ENCODE measurements around the gene TTC31.
A peak's percentile ranks its signal among the peaks of the same experiment; 100 is the strongest.

TTC31 gene

DNA sequence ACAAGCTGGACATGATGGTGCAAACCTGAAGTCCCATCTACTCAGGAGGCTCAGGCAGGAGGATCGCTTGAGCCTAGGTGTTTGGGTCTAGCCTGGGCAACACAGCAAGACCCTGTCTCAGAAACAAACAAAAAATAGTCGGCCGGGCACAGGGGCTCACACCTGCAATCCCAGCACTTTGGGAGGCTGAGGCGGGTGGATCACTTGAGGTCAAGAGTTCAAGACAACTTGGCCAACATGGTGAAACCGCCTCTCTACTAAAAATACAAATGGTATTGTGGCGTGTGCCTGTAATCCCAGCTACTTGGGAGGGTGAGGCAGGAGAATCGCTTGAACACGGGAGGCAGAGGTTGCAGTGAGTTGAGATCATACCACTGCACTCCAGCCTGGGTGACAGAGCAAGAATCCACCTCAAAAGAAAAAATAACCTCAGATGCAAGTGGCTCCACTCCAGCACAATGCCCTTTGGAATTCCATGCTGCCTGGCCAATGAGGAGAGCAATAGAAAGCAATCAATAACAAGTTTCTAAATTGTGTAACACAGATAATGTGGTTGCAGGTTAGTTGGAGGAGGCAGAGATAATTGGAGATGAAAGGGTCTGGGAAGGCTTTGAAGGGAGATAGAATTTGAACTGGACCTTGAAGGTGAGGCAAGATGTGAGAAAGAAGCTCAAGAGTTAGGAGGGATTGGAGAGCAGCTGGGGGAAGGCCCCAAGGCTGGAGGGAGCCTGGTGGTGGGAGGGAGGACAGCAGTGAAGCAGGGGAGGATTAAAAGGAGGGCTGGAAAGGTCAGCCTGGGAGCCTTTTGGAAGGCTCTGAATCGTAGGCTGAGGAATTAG, 6.0 kb downstream of the TTC31 start:
- DNase-seq (ENCODE audit: low read depth), result no peak

DNA sequence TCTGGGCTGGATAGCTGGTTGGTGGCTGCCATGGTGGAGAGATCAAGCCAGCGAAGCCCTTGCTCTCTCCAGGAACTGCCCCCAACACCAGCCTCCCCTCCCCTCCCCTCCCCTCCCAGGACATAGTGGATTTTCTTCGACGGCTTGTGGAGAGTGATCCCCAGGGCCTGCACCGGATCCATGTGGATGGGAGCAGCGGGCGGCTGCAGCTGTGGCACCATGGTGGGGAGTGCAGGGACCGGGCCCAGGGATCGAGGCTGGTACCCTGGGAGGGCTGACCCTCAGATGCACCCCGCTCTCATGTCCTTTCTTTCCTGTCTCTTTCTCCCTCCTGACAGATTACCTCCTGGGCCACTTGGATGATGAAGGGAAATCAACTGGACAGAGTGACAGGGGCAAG, 7.0 kb downstream of the TTC31 start:
- no peak for DNase-seq (ENCODE audit: low read depth)

DNA sequence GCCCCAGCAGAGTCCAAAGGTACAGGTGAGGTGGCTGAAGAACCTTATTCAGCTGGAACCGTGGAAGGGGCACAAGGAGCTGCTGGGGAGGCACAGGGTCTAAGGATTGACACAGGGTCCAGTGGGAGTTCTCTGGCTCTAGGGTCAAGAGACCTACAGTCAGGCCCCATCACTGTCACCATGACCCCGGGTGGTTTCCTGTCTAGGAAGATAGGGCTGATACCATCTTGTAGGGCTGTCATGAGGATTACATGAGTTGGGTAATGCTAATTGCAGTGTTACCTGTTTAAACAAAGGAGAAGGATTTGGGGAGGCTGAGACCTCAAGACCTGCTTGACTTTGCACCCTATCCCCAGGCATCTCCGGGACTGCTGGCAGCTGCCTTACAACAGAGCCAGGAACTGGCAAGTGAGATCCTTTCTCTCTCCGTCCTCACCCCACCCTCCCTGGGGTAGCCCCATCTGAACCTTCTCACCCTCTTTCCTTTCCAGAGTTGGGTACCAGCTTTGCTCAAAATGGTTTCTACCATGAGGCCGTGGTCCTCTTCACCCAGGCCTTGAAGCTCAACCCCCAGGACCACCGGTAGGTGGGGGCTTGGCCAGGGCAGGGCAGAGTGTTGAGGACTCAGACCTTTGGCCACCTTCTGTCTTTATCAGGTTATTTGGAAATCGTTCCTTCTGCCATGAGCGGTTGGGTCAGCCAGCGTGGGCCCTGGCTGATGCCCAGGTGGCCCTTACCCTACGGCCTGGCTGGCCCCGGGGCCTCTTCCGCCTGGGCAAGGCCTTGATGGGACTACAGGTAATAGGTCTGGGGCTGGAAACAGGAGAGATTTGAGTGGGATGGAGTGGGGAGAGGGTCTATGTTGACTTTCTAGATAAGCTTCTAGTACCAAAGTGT, 9.0 kb downstream of the TTC31 start:
- DNase-seq (ENCODE audit: low read depth), result no peak

DNA sequence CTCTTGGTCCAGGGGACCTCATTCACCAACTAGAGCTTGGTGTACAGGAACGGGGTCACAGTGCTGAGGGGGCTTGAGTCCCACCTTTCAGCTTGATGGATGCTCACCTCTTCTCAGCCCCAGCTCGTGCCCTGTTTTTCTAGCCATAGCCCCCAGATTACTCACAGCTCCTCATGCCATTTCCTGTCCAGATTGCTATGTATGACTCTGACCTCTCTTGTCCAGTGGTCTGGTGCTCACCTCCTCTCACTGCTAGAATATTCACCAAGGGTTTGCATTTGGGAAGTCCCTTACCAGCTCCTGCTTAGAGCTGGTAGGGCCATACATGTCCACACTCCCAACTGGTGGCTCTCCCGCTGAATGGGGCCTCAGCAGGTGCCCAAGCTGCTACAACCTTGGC, 10.7 kb downstream of the TTC31 start:
- no peak for DNase-seq (ENCODE audit: low read depth)

DNA sequence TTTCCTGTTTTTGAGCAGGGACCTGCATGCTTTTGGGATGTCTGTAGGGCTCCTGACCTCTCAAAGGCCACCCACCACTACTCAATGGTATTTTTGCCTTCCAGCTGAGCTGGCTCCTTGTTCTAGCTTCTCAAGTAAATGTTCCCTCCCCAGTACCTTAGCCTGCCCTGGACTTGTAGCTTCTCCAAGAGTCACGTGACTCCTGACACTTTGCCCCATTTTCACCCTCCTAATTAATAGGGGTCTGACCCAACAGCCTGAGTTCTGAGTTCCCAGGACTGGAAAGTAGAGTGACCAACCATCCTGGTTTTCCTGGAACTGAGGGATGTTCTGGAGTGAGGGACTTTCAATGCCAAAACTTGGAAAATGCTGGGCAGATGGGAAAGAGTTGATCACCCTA, 12.6 kb downstream of the TTC31 start:
- DNase-seq (ENCODE audit: low read depth), result no peak

DNA sequence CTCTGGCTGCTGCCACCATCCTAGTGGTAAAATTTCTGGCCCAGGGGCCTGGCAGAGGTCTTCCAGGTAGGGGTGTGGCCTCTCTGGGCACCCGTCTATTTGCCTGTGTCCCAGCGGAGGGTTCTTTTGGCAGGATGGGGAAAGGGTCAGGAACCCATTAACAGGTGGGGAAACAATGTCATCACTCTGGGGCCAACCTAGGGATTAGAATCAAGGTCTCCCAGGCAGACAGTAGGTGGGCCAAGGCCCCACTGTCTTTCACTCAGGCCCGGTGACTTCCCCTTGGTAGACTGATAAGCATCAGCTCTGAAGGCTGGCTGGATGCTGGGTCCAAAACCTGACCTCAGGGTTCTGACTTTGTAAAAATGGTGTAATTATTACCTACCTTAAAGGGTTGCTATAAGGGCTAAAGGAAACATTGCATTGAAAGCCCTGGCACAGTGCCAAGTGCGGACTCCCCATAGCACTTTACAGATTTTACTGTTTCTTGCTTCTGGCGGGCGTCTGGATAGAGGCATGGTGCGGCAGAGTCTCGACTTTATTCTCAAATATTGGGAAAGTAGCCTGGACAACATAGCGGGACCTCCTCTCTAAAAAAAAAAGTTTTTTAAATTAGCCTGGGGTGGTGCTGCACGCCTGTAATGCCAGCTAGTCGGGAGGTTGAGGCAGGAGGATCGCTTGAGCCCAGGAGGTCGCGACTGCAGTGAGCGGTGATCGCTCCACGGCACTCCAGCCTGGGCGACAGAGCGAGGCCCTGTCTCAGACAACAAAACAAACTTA, 14.3 kb downstream of the TTC31 start:
- no peak for DNase-seq (ENCODE audit: low read depth)

DNA sequence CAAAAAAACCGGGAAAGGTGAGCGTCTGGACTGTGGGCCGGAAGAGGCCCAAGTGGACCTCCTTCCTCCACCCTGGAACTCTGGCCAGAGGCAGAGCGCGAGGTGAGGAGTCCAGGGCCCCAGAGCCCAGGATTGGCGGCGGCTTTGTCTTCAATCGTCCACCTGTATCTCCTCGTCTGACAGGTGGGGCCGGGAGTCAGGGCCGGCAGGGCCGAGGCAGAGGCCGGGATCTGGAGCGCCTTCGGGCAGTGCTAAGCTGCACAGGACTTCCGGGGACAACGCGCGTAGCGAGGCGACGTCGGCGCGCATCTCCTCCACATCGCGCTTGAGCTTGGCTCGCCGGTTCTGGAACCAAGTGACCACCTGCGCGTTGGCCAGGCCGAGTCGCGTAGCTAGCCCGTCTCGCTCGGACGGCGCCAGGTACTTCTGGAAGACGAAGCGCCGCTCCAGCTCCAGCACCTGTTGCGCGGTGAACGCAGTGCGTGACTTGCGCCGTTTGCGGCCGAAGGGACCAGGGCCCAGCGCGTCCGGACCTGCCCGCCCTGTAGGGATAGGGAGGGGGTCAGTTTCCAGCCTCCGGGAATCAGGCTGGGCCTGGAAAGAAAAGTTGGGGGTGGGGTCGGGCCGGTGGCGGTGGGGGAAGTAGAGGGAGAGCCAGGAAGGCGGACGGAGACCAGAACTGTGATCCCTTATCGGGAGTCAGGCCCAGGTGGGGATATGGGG, 15.1 kb downstream of the TTC31 start:
- no peak for DNase-seq (ENCODE audit: low read depth)

DNA sequence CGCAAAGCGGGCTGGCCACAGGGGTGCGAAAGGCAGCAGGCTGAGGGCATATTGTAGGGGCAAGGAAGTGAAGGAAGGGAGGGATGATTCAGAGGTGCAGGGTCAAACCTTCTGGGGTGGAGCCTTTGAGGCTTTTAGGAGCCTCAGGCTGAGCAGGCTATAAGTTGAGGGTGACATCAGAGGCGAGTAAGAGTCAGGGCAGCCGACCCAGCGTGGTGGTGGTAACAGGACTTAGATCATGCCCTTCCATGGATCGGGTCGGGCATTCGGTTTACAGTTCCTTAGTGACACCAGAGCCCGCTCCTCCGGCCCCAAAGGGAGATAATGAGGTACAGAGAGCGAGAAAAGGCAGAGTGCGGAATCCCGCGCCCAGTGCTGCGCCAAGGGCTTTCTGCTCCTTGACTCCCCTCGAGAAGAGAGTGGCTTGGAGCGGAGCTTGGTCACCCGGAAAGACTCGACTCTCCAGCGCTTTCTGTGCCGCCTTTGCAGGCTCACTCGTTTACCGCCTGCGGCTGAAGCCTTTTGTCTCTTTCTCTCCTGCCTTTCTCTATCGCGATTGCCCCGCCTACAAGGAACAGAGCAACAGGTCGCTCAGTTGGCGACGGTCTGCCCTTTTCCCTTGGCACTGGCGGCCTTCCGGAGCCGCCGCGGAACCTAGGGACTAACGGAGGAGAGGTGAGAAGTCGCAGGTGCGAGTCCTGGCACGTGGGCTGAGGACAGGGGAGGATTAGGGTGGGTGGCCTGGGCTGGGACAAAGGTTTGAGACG, 15.8 kb downstream of the TTC31 start:
- no peak for DNase-seq (ENCODE audit: low read depth)

DNA sequence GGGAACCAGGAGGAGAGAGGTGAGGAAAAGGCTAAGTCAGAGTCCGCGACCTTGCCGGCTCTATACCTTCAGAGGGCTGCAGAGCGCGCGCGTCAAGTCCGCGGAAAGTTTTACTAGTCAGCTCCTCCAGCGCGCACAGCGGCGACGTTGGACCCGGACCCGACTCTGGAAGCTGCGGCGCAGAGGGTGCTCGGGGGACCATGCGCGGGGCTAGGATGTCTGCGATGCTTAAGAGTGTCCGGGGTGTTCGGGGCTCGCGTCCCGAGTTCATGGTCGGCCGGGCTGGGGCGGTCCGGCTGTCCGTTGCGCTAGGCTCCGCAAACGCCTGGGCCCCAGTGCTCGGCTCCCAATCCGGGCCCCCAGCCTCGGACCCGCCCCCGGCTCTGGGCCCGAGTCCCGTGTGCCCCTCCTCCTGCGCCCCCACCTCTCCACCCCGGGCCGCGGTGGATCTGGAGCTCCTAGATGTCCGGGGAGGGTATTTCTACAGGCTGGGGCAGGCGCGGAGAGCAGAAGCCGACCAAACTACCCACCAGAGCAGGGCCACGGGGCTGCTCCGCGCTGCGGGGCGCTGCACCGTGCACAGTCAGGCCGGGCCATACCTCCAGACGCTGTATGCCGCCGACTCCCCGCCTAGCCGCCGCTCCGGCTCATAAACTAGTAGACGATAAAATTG, 16.5 kb downstream of the TTC31 start, which contains the start of gene LBX2:
TSS of gene LBX2 (minus strand) at position 337 of the 673 bp plus-strand sequence. CDS start at position 271, 66 bp downstream.
- DNase-seq (ENCODE audit: low read depth), result no peak

DNA sequence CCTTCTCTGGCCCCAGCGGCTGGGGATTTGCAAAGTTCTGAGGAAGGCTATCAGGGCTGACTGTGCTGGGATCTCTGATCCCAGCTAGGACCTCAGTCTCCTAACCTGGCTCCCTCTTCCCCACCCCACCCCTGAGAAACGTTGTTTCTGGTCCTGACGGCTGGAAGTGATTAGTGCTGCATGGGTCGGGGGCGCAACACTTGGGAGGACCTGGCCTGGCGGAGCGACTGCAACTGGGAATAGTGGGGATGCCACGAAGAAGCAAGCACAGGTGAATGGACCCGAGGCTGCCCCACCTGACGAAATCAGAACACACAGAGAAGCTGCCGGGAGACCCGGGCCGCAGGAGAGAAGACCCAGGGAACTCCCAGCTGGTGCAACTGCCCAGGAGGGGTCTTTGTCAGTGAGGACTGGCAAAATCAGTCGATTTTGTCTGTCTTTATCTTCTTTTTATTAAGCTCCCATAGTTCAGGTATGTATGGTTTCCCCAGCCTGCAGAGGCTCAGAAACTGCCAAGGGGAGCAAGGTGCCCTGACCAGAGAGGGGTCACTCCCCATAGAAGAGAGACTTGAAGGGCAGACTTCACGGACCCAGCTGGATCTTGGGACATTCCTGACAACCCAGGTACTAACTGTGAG, 17.2 kb downstream of the TTC31 start:
- DNase-seq (ENCODE audit: low read depth), result no peak

DNA sequence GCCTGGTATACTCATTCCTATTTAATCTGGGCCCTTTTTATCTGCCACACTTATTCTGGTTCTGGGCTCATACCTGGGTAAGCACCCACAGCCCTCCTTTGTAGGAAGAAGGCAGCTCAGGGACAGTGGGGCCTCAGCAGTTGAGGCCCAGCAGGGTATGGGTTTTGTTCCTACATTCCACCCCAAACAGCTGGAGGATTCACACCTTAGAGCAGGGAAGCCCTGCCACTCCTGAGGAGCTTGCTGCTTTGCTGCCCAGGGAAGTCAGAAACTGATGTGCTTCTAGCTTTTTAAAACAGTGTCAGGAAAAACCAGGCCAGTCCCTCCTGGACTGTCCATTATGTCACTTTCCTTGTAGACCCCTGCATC, 17.7 kb downstream of the TTC31 start:
- DNase-seq (ENCODE audit: low read depth), result no peak

DNA sequence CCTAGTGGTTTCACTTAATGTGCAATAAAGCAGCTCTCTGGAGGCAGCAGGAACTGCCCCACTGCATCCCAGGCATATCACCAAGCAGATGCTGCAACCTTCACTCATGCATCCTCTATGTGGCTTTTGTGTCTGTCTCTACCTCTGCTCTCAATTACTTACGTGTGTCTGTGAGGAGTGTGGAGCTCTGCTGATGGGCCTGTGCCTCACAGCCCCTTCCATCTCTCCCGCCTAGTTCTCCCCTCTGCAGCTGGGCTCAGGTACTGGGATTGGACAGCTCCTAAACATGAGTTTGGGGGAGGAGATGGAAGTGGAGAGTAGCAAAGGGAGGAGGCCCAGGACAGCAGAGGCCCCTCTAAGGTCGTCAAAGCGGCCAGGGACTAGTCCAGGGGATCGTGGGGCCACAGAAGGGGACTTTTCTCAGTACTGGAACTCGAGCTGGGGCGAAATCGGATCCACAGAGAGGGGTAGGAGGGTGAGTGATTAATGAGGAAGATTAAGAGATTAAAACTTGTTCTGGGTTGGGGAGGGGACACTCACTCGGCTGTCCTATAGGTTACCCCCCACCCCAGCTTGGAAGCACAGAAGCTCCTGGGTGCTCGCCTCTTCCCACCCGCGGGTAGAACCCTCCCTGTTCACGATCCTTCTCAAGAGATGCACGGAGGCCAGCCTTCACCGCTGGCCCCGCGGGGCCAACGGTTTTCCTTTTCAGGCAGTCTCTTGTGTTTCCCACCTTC, 18.6 kb downstream of the TTC31 start:
- DNase-seq (ENCODE audit: low read depth), result no peak

DNA sequence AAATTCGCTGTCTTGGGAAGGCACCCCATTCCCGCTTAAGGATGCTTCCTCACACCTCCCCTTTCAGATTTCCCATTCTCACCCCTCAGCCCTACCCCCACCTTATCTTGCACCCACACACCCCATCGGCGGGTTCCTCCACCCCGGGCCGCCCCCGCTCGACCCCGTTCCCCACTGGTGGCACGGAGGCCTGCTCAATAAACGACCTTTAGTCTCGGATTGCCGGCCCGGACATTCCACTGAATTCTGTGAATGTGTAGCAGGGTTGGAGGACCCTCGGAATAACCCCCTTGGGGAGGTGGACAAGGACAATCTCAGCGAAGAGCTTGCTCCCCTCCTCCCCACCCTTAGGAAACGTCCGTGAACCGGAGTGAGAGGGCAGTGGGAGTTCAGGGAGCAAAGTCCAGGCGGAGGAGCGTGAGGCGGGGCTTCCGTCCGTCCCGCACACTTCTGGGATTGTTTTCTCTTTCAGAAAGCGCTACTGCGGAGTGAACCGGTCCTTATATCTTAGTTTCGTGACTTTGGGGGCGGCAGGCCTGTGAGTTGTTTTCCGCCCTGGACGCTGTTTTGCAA, 19.4 kb downstream of the TTC31 start:
- DNase-seq (ENCODE audit: low read depth), result no peak

DNA sequence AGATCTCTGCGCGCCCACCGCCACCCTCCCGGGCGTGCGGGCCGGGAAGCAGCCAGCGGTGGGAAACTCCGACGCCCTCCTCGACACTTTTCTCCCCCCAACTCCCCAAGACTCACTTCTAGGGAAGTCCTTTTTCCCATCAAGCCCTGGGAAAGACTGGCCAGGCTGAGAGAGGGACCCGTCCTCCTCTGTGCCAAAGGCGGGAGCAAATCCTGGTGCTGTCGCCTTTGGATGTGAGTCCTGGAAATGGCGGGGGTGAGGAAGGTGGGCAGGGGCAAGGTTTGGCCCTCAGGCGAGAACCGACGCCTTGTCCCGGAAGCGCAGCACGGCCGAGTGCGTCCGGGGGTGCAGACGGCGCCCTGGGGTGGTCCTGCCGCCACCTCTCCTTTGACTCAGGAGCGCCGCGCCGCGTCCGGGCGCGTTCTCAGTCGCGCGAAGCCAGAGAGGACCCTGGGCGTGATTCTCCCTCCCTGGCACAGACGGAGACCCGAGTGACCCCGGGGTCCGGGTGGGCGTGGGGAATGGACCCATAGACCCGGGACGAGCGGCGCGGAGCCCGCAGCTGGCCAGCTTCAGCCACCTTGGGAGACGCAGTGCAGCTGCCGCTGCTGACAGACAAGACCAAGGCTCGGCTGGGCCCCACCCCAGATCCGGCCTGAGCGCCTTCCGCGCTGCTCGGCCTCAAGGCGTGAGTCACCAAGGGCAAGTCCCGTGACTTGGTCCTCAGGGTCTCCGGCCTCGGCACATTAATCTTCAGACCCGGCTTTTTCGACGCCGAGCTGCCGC, 20.0 kb downstream of the TTC31 start:
- DNase-seq (ENCODE audit: low read depth), result peak; percentile 77

DNA sequence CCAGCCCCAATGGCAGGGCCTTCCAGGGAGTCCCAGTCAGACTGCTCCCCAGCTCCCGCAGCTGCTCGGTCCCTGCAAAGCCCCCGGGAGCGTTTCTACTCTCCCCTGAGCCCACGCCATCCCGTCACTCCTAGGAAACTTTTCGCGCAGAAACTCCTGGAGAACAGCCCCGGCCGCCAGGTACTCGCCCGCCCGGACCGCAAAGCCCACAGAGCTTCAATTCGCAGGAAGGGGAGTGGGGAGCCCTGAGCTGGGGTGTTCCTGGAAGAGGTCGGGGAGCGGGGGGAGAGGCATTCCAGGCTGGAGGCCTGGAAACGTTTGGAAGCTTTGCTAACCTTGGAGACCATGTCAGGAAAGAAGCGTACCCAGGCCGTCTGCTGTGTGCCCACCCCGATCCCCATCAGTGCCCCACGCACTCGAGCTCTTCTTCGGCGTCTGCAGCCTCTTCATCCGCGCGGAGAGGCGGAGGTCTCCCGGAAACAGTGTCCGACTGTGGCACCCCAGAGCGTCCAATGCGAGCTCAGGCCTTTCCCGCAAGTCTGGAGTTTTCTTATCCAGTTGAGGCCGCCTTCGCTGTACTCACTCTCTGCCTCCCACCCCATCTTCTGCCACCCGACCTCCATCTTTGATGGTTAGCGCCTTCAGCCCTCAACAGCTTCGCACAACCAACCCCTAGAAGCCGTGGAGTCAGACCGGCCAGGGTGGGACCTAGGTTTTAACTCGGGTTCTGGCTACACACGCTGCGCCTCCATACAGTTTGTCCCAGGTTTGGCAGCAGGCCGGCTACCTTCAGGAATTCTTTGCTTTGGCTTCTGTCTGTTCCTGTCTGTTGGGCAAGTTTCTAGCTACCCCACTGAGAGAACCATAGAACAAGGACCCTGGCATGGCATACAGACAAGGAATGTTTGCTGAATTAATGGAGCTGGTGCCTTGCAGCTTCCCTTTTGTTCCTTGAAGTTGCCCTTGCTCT, 20.9 kb downstream of the TTC31 start:
- no peak for DNase-seq (ENCODE audit: low read depth)

DNA sequence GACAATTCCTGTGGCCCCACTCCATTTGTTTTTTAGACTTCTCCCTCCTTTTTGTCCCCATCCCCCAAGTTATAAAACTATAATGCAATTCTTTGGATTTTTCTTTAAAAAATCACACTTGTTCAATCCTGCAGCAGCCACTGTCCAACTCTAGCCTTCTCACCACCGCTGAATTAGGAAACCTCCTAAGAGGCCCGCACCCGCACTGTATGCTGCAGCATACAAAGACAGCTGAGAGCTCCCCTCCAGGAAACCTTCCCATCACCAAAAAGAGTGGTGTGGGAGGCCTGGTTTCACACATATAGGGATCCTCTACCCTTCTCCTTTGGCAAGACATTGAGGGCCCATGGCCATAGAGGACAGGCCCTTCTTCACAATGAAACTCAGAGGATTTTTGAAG, 21.7 kb downstream of the TTC31 start:
- DNase-seq (ENCODE audit: low read depth), result no peak
